GM19025 (cell line): ENCODE results near the gene ANXA9.

Experiments used
- ATAC-seq: cut with Tn5 transposase; IDR thresholded peaks from one replicate; pipeline ENCODE4 v1.9.1; 2021; ENCODE audit warnings: mild to moderate bottlenecking, low read depth, moderate library complexity; ENCODE audit not compliant: unreplicated experiment

ANXA9 gene, protein sequence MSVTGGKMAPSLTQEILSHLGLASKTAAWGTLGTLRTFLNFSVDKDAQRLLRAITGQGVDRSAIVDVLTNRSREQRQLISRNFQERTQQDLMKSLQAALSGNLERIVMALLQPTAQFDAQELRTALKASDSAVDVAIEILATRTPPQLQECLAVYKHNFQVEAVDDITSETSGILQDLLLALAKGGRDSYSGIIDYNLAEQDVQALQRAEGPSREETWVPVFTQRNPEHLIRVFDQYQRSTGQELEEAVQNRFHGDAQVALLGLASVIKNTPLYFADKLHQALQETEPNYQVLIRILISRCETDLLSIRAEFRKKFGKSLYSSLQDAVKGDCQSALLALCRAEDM

DNA sequence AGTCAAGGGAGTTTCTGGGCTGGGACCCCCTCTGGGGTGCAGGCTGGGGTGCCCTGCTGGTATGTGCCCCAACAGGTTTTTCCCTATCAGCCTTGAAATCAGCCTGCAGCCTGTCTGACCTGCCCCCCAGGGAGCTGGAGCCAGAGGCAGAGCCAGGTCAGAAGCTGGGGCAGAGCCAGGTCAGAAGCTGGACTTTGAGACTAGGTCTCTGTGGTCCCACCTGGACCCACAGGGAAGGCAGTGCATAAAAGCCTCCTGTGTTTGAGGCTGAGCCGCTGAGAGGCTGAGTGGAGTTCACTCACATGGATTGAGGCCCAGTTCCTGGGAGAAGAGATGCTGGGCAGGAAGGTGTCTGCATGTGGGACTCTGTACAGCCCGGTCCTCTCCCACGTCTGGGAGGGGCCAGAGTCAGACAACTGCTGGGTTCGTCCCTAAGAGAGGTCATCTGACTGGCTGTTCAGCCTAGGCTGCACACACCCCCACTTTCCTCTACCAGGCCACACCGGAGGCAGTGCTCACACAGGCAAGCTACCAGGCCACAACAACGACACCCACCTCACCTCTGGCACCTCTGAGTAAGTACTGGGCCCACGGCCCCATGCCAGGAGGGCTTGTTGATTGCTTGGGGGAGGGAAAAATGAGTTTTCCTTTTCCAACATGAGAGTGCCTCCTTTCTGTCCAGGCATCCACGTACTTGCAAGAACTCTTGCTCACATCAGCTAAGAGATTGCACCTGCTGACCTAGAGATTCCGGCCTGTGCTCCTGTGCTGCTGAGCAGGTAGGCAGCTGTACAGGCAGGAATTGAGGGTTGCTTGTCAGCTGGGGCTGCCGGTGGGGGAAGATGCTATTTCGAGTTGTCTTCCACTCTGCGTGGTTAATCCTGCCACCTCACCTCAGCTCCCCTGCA is at the start of gene ANXA9:
Gene ANXA9 (plus strand): TSS at position 488 of the 908 bp plus-strand sequence. CDS start 814 bp downstream, outside the sequence.
- no peak for ATAC-seq

DNA sequence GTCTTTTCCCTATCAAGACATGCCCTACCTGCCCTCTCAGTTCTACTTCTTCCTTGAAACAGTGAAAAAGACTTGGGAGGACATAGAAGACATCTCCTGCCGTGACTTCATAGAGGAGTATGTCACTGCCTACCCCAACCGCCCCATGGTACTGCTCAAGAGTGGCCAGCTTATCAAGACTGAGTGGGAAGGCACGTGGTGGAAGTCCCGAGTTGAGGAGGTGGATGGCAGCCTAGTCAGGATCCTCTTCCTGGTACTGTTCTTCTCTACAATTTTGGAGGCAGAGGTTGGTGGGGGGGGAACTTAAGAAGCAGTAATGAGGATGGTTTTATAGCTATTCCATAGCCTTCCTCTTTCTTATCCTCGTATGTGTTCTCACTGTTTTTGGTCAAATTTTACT is 37.2 kb upstream of the ANXA9 start:
- ATAC-seq = no peak

GRCh38 chr1:150954708-150955107 is 27.4 kb upstream of the ANXA9 start:
- ATAC-seq = no peak

GRCh38 chr1:150955280-150955679 is 26.8 kb upstream of the ANXA9 start:
- no peak for ATAC-seq

DNA sequence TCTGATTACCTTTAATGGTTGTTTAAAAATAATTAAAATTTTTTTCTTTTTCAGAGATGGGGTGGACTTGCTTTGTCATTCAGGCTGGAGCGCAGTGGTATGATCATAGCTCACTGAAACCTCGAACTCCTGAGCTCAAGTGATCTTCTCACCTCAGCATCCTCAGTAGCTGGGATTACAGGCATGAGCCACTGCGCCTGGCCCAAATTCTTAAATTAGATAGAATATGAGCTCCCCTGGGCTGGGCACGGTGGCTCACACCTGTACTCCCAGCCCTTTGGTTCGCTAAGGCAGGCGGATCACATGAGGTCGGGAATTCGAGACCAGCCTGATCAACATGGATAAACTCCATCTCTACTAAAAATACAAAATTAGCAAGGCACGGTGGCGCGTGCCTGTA is 24.4 kb upstream of the ANXA9 start:
- no peak for ATAC-seq

DNA sequence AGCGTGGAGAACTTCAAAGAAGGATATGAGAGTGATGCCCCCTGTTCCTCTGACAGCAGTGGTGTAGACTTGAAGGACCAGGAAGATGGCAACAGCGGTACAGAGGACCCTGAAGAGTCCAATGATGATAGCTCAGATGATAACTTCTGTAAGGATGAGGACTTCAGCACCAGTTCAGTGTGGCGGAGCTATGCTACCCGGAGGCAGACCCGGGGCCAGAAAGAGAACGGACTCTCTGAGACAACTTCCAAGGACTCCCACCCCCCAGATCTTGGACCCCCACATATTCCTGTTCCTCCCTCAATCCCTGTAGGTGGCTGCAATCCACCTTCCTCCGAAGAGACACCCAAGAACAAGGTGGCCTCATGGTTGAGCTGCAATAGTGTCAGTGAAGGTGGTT is 21.4 kb upstream of the ANXA9 start:
- no peak for ATAC-seq

DNA sequence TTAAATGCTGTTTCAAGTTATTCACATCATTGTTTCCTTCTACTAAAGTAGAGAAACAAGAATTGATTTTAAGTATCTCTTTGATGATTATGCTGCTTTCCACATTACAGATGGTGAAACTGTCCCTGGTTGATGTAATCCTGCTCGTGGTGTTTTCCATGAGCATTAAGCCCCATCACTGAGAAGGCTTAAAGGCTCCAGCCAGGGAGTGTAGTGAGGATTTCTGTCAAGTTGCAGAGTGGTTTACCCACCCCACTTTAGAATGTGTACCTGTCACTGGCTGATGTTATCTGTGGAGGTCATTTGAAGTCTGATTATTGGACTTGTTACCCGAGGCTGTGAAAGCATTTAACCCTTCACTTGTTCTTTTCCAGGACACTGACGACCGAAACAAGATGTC is 20.3 kb upstream of the ANXA9 start:
- no peak for ATAC-seq

DNA sequence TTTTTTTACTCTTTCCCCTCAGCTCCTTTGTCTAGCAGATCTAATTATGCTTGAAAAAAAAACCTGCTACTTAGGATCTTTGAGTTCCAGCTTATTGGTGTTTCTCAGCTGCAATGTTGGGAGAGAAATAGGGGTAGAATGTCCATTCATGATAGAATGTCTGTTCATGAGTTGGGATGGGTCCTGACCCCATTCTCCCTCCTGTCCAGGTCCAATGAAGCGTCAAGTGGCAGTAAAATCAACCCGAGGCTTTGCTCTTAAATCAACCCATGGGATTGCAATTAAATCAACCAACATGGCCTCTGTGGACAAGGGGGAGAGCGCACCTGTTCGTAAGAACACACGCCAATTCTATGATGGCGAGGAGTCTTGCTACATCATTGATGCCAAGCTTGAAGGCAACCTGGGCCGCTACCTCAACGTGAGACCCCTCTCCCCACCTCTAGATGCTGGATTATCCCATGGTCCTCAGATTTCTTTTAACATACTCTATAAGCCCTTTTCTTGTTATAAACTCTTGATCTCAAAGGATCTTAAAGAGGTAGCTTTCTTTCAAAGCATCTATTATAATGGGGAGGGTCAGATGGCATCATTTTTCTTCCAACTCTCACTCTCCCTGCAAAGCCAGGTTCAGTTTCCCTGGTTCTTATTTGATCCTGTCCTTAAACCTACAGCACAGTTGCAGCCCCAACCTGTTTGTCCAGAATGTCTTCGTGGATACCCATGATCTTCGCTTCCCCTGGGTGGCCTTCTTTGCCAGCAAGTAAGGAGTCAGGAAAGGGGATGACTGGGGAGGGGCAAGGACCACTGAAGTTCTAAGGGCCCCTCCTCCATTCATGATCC is 18.6 kb upstream of the ANXA9 start:
- ATAC-seq = no peak

- no peak for ATAC-seq
These were observed 18.0 kb upstream of the ANXA9 start for GRCh38 chr1:150964164-150964489.

GRCh38 chr1:150965605-150966004 is 16.5 kb upstream of the ANXA9 start:
- no peak for ATAC-seq

- ATAC-seq = no peak
These were observed 16.1 kb upstream of the ANXA9 start for GRCh38 chr1:150966011-150966410.

DNA sequence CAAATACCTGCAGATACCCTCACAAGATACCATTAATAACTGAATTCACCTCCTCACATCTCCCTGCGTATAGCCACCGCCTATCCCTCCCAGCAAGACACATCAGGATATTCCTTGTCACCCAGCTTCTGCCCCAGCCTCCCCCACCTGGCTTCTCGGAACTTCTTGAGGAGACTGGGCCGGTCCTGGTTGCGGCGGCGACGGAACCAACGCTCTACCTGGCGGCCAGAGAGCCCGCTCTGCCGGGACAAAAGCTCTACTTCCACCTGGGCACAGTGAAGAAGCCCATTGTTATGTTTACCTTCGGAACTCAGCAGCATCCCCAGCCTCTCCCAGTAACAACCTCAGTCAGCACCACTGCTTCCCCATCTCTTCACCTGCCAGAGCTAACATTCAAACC is 14.2 kb upstream of the ANXA9 start:
- no peak for ATAC-seq

- no peak for ATAC-seq
These were observed 13.6 kb upstream of the ANXA9 start for GRCh38 chr1:150968491-150968890.

GRCh38 chr1:150969626-150970025 is 12.5 kb upstream of the ANXA9 start:
- ATAC-seq = no peak

- no peak for ATAC-seq
These were observed 11.1 kb upstream of the ANXA9 start for GRCh38 chr1:150970808-150971582.

GRCh38 chr1:150971583-150972416 is 10.3 kb upstream of the ANXA9 start:
- ATAC-seq = no peak

DNA sequence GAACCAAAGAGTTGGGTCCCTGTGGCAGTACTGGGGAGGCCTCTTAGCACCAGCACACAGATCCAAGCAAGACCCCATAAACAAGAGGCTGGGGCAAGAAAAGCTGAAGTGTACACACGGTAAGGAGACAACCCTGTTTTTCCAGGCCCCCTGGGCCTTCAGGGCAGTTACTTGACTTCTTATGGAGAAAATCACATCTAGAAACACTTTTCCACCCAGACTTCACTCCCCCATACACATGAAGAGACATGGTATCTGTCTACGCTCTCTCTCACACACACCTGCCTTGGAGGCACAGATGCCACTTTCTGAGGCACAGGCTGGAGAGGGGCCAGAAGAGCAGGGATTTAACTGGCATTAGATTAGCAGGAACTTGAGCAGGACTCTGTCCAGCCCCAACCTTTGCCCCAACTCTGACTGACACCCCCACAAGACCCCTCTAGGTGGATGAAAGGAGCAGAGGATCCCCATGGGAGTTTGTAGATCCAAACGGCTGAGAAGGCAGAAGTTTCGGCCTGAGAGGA is 9.6 kb upstream of the ANXA9 start:
- no peak for ATAC-seq

- ATAC-seq = no peak
These were observed 8.7 kb upstream of the ANXA9 start for GRCh38 chr1:150973258-150973835.
